Activated T-helper 17 cell treated with anti-CD3 and anti-CD28 coated beads, Interleukin-2, amount 50 U/mL, for 72 hours (primary cell): Measurements from ENCODE around the gene TEX19. TPM values are rescaled to one million over a fixed set of nuclear protein-coding genes. Genes with fewer than 3 reads are reported as not detected.

Experiments used
- ATAC-seq: fragments of 150-1000 bp; cut with Tn5 transposase; replicated peaks from 2 replicates; pipeline ENCODE4 v1.10.0; 2021; ENCODE audit warnings: mild to moderate bottlenecking, moderate library complexity
- H3K27ac Mint-ChIP-seq: one replicate; pipeline ENCODE4 v1.8.0; 2022; ENCODE audit warnings: mixed read lengths
- H3K27me3 Mint-ChIP-seq: one replicate; pipeline ENCODE4 v1.8.0; 2022; ENCODE audit warnings: mixed read lengths
- H3K36me3 Mint-ChIP-seq: one replicate; pipeline ENCODE4 v1.8.0; 2022; ENCODE audit warnings: low read depth, mild to moderate bottlenecking, mixed read lengths
- H3K4me1 Mint-ChIP-seq: one replicate; pipeline ENCODE4 v1.8.0; 2022; ENCODE audit warnings: mixed read lengths
- H3K4me3 Mint-ChIP-seq: one replicate; pipeline ENCODE4 v1.8.0; 2022; ENCODE audit warnings: mild to moderate bottlenecking, mixed read lengths
- H3K9me3 Mint-ChIP-seq: one replicate; pipeline ENCODE4 v1.8.0; 2022; ENCODE audit warnings: mixed read lengths
- total RNA-seq, 2 donors: library from RNA; stranded (reverse); gene quantifications; one replicate each; pipeline ENCODE4 v1.2.3, GENCODE V29; 2022

Gene TEX19
- total RNA-seq, 2 donors from 2014 or later = 0.28 TPM; not detected in 1

DNA sequence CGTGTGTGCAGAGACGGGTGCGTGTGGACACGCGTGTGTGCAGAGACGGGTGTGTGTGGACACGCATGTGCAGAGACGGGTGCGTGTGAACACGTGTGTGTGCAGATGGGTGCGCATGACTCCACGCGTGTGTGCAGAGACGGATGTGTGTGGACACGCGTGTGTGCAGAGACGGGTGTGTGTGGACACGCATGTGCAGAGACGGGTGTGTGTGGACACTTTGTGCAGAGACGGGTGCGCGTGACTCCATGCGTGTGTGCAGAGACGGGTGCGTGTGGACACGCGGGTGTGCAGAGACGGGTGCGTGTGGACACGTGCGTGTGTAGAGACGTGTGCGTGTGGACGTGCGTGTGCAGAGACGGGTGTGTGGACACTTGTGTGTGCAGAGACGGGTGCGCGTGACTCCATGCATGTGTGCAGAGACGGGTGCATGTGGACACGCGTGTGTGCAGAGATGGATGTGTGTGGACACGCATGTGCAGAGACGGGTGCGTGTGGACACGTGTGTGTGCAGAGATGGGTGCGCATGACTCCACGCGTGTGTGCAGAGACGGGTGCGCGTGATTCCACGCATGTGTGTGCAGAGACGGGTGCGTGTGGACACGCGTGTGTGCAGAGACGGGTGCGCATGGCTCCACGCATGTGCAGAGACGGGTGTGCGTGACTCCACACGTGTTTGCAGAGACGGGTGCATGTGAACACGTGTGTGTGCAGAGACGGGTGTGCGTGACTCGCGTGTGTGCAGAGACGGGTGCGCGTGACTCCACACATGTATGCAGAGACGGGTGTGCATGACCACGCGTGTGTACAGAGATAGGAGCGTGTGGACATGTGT is 40.1 kb upstream of the TEX19 start:
- no peak overlapping the region for H3K4me3 Mint-ChIP-seq
- H3K9me3 Mint-ChIP-seq = no peaks in the 10 kb centered on the region
- no peak overlapping the region for H3K27ac Mint-ChIP-seq
- peaks cover 68% of the 10 kb centered on the region for H3K36me3 Mint-ChIP-seq
- H3K27me3 Mint-ChIP-seq = no peaks in the 10 kb centered on the region
- ATAC-seq = no peak
- H3K4me1 Mint-ChIP-seq = peaks cover 9% of the 10 kb centered on the region

GRCh38 chr17:82319619-82320062 is 39.4 kb upstream of the TEX19 start:
- no peak overlapping the region for H3K27ac Mint-ChIP-seq
- H3K4me1 Mint-ChIP-seq = peaks cover 9% of the 10 kb centered on the region
- no peak for ATAC-seq
- peaks cover 68% of the 10 kb centered on the region for H3K36me3 Mint-ChIP-seq
- no peaks in the 10 kb centered on the region for H3K27me3 Mint-ChIP-seq
- H3K9me3 Mint-ChIP-seq = no peaks in the 10 kb centered on the region
- no peak overlapping the region for H3K4me3 Mint-ChIP-seq

DNA sequence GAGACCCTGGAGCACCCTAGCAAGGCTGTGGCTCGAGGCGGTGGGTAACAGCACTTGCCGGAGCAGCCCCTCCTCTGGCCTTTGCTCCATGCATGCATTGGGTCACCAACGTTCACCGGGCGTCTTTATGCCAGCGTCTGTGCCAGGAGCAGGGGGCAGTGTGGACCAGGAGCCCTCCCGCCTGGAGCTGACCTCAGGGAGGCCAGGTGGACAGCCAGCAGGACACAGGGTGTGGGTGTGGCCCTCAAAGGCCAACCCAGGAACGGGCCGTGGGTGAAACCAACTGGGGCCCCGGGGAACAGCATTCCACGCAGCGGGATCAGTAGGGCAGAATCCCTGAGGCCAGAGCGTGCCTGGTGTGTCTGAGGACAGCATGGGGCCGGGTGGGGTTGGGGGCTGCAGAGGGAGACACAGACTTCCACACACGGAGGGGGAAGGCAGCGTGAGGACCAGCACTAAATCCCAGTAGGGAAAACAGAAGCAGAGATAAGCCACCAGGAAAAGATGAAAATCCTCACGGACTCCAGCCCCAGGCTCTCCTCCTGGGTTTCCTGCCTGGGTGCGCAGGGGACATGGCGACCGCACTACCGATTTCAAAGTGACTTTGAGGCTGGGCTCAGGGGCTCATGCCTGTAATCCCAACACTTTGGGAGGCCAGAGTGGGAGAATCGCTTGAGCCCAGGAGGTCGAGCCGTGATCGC is 38.8 kb upstream of the TEX19 start:
- Mint-ChIP-seq H3K27ac (no peak overlapping the region), H3K9me3 (no peaks in the 10 kb centered on the region), H3K4me1 (peaks cover 9% of the 10 kb centered on the region), H3K36me3 (peaks cover 68% of the 10 kb centered on the region), H3K4me3 (no peak overlapping the region), H3K27me3 (no peaks in the 10 kb centered on the region)
- ATAC-seq = no peak

DNA sequence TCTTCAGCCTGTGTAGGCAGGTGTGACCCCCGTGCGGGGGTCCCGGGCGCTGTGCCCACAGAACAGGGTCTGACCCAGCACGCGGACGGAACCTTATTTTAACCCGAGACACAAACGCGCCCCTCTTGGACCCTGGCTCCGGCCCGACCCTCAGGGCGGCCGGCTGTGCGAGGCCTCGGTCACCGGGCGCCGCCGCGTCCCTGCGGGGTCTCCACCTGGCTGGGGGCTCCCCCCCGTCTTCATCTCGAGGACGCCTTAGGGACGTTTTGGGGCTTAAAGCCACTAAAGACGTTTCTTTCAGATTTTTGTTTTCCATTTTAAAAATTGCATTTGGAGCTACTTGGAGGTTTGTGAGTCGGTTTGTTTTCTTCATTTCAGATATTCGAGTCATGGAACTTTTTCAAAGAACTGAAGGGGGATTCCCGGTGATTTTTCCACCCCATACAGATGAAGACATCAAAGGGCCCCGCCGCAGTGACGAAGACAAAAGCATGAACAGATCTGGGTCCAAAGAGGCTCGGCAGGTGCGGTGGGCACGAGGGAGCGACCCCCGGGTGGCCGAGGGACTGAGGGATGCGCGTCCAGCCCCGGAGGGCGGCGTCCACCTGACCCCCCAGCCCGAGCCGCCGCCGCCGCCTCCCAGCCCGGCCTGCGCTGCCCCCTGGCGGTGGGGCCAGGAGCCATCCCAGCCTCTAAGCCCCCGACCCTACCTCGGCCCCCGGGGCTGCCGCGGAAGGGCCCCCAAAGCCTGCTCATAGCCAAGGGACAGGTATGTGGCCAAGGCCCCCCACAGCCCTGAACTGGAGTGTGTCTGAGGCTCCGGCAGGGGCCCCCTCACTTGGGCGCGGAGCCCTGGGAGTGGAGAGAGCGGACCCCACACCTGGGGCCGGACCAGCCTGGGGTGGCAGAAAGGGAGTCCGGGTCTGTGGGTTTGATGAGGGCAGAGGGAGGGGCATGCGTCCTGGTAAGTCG is 37.8 kb upstream of the TEX19 start:
- H3K9me3 Mint-ChIP-seq = no peaks in the 10 kb centered on the region
- no peaks in the 10 kb centered on the region for H3K27me3 Mint-ChIP-seq
- H3K36me3 Mint-ChIP-seq = peaks cover 64% of the 10 kb centered on the region
- peaks cover 9% of the 10 kb centered on the region for H3K4me1 Mint-ChIP-seq
- H3K27ac Mint-ChIP-seq = no peak overlapping the region
- H3K4me3 Mint-ChIP-seq = no peak overlapping the region
- peak; percentile 42 for ATAC-seq

DNA sequence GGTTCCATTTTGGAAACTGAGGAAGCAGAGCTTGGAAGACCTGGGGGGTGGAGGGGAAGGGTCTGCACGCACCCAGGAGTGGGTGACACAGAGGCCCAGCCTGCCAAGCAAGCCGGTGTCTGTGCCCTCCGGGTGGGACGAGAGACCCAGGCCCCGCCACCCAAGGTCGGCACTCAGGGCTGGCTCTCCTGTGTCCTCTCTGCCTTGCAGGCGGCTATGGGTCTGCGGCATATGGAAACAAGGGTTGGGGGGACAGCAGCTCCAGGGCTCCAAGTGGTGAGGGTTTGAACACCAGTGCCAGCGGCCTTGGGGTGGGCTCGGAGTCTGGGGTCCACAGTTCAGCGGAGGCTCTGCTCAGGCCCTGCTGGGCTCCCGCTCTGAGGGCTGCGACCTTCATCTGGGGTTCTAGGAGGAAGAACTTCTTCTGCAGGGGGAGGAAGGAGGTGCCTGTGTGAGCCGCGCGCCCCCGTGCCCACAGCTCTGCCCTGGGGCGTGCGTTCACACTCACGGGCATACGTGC is 37.0 kb upstream of the TEX19 start:
- Mint-ChIP-seq H3K9me3 (no peaks in the 10 kb centered on the region), H3K4me3 (no peak overlapping the region), H3K27ac (no peak overlapping the region), H3K4me1 (peaks cover 9% of the 10 kb centered on the region), H3K27me3 (no peaks in the 10 kb centered on the region), H3K36me3 (peaks cover 59% of the 10 kb centered on the region)
- peak; percentile 25 for ATAC-seq

DNA sequence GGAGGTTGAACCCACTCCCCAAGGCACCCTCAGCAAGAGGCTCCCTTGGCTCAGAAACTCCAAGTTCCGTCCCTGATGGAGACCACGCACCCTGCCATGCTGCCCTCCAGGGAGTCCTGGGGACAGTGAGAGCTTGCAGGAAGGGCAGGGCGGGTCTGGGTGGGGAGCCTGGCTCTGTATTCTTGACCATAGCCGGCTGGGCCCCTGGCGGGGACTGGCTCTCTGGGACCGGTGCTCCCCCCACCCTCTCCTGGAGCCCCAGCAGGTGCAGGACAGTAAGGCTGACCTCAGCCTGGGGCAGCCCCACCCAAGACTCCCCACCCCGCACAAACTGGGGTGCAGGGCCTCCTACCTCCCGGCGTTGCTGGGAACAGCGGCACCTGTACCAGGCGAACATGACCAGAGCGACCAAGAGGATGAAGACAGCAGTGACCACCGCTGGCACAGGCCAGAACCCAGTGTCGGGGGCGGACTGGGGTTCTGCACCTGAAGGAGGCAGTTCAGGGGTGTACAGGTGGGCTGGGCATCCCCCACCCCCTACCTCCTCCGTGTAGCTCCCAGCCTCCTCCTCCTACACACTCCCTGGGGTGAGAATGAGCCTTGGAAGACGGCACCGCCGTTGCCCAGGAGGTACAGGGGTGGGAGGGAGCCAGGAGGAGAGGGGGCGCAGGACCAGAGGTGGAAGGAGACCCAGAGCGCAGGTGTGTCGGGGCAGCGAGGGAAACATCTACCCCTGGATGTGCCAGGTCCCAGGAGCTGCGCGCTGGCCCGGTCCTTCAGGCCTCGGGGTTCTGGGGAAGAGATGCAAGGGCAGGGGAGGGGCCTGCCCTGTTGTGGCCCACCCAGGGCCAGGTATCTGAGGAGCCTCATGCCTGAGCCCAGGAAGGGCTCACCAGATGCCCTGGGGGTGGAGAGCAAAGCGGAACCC is 36.3 kb upstream of the TEX19 start:
- ATAC-seq = no peak
- H3K4me3 Mint-ChIP-seq = no peak overlapping the region
- no peaks in the 10 kb centered on the region for H3K9me3 Mint-ChIP-seq
- H3K36me3 Mint-ChIP-seq = peaks cover 52% of the 10 kb centered on the region
- no peaks in the 10 kb centered on the region for H3K27me3 Mint-ChIP-seq
- H3K4me1 Mint-ChIP-seq = peaks cover 9% of the 10 kb centered on the region
- H3K27ac Mint-ChIP-seq = no peak overlapping the region

- H3K27me3 Mint-ChIP-seq = no peaks in the 10 kb centered on the region
- no peak overlapping the region for H3K27ac Mint-ChIP-seq
- H3K4me3 Mint-ChIP-seq = no peak overlapping the region
- ATAC-seq = no peak
- H3K9me3 Mint-ChIP-seq = no peaks in the 10 kb centered on the region
- peaks cover 9% of the 10 kb centered on the region for H3K4me1 Mint-ChIP-seq
- H3K36me3 Mint-ChIP-seq = peaks cover 52% of the 10 kb centered on the region
Observed at GRCh38 chr17:82323514-82324234, 35.4 kb upstream of the TEX19 start.

- ATAC-seq = peak; percentile 67
- peaks cover 9% of the 10 kb centered on the region for H3K4me1 Mint-ChIP-seq
- H3K4me3 Mint-ChIP-seq = no peak overlapping the region
- H3K36me3 Mint-ChIP-seq = peaks cover 52% of the 10 kb centered on the region
- H3K27ac Mint-ChIP-seq = no peak overlapping the region
- no peaks in the 10 kb centered on the region for H3K27me3 Mint-ChIP-seq
- no peaks in the 10 kb centered on the region for H3K9me3 Mint-ChIP-seq
Observed at GRCh38 chr17:82324566-82325285, 34.3 kb upstream of the TEX19 start.

GRCh38 chr17:82325286-82326180 is 33.5 kb upstream of the TEX19 start:
- Mint-ChIP-seq H3K27me3 (no peaks in the 10 kb centered on the region), H3K4me3 (no peak overlapping the region), H3K9me3 (no peaks in the 10 kb centered on the region), H3K27ac (no peak overlapping the region), H3K36me3 (peaks cover 52% of the 10 kb centered on the region), H3K4me1 (peaks cover 9% of the 10 kb centered on the region)
- no peak for ATAC-seq

GRCh38 chr17:82327289-82327688 is 31.8 kb upstream of the TEX19 start:
- H3K27me3 Mint-ChIP-seq = no peaks in the 10 kb centered on the region
- H3K4me3 Mint-ChIP-seq = peak overlapping the region; percentile 20
- peaks cover 38% of the 10 kb centered on the region for H3K36me3 Mint-ChIP-seq
- H3K4me1 Mint-ChIP-seq = peaks cover 4% of the 10 kb centered on the region
- no peak for ATAC-seq
- no peaks in the 10 kb centered on the region for H3K9me3 Mint-ChIP-seq
- H3K27ac Mint-ChIP-seq = peak overlapping the region; percentile 68

DNA sequence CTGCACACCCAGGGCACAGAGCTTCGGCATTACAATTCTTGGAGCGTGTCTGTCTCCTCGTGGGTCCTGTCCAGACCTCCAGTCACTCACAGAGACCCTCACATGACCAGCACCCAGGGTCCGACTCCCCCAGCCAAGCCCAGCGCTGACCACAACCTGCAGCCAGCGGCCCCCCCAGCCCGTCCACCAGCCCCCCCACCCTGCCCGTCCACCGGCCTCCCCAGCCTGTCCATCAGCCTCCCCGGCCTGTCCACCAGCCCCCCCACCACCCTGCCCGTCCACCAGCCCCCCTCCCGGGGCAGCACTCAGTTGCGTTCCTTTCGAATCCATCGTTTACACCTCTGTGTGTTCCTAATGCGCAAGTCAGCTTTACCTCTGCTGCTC is 31.3 kb upstream of the TEX19 start:
- Mint-ChIP-seq H3K4me1 (peaks cover 7% of the 10 kb centered on the region), H3K27ac (peak overlapping the region; percentile 68), H3K4me3 (peak overlapping the region; percentile 20), H3K9me3 (no peaks in the 10 kb centered on the region), H3K27me3 (peaks cover 1% of the 10 kb centered on the region), H3K36me3 (peaks cover 33% of the 10 kb centered on the region)
- no peak for ATAC-seq
